ENCODE results near the gene TLR3. TPM values are rescaled to one million over a fixed set of nuclear protein-coding genes. Genes with fewer than 3 reads are reported as not detected.

The TLR3 gene
- polyA plus RNA-seq, 3 donors = 0.09 TPM; not detected in 2

DNA sequence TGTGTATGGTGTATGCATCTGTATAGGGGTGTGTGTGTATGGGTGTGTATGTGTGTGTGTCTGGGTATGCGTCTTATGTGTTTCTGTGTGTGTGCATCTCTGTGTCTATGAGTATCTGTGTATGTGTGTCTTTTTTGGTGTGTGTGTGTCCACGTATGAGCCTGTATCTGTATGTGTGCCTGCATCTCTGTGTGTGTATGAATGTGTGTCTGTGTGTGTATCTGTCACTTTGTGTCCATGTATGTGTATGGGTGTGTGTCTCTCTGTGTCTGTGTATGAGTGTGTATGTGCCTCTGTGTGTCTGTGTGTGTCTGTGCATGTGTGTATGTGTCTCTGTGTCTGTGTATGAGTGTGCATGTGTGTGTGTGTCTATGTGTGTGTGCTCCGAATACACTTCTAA is 59.9 kb downstream of the TLR3 start:
- H4K20me1 ChIP-seq (ENCODE audit: insufficient read depth, low read length) = no peaks in the 10 kb centered on the region
- intact Hi-C loops (cut with micrococcal nuclease) = no loop called here
- TF ChIP-seq, protein P1, sequence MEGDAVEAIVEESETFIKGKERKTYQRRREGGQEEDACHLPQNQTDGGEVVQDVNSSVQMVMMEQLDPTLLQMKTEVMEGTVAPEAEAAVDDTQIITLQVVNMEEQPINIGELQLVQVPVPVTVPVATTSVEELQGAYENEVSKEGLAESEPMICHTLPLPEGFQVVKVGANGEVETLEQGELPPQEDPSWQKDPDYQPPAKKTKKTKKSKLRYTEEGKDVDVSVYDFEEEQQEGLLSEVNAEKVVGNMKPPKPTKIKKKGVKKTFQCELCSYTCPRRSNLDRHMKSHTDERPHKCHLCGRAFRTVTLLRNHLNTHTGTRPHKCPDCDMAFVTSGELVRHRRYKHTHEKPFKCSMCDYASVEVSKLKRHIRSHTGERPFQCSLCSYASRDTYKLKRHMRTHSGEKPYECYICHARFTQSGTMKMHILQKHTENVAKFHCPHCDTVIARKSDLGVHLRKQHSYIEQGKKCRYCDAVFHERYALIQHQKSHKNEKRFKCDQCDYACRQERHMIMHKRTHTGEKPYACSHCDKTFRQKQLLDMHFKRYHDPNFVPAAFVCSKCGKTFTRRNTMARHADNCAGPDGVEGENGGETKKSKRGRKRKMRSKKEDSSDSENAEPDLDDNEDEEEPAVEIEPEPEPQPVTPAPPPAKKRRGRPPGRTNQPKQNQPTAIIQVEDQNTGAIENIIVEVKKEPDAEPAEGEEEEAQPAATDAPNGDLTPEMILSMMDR (IDR thresholded peaks at IDR 0.05) = no peak
- no peak overlapping the region for H3K4me3 ChIP-seq (replicated peaks in 1 of 3; ENCODE audit: low read depth in 2 of 3, low read length in 3 of 3)
- peaks cover 0 to 4% (median 0%) of the 10 kb centered on the region in 7 donors for H3K9me3 Mint-ChIP-seq
- no peak overlapping the region for H3K27ac ChIP-seq (ENCODE audit: low read depth in 1 of 2, low read length in 2 of 2)
- no peak overlapping the region for H3K27ac Mint-ChIP-seq
- WGBS (ENCODE audit: insufficient coverage) = 95% methylated on average over 2 of the region's 3 CpGs
- no peaks in the 10 kb centered on the region for H3K27me3 ChIP-seq (ENCODE audit: control insufficient read depth in 2 of 2, insufficient read depth in 2 of 2, low read length in 2 of 2)
- H3K36me3 Mint-ChIP-seq = no peaks in the 10 kb centered on the region
- H3K4me1 Mint-ChIP-seq = no peaks in the 10 kb centered on the region
- no peak for DNase-seq
- H3K4me3 Mint-ChIP-seq = no peak overlapping the region
- no peak overlapping the region for H3K4me2 ChIP-seq (replicated peaks; ENCODE audit: extremely low read depth, low read length, poor library complexity, severe bottlenecking)
- H3K27me3 Mint-ChIP-seq (ENCODE audit: low read depth in 3 of 3) = peaks cover 0 to 3% (median 3%) of the 10 kb centered on the region in 3 donors
- no peak overlapping the region for H2AFZ ChIP-seq (ENCODE audit: insufficient read depth, low read depth, low read length, poor library complexity, severe bottlenecking)
- H3K79me2 ChIP-seq (ENCODE audit: insufficient read depth, low read length) = no peaks in the 10 kb centered on the region
- H3K4me1 ChIP-seq (ENCODE audit: control insufficient read depth in 1 of 2, insufficient read depth in 2 of 2, low read length in 2 of 2) = no peaks in the 10 kb centered on the region
- no peaks in the 10 kb centered on the region for H3K36me3 ChIP-seq (replicated peaks in 1 of 2; ENCODE audit: control insufficient read depth in 1 of 2, insufficient read depth in 2 of 2, low read length in 2 of 2)
- H3K9ac ChIP-seq (ENCODE audit: insufficient read depth, low read length, poor library complexity, severe bottlenecking) = no peak overlapping the region
- H3K9me3 ChIP-seq (replicated peaks in 1 of 2; ENCODE audit: control insufficient read depth in 1 of 2, insufficient read depth in 1 of 2, low read length in 2 of 2) = peaks cover 0 to 2% of the 10 kb centered on the region in 2 donors

DNA sequence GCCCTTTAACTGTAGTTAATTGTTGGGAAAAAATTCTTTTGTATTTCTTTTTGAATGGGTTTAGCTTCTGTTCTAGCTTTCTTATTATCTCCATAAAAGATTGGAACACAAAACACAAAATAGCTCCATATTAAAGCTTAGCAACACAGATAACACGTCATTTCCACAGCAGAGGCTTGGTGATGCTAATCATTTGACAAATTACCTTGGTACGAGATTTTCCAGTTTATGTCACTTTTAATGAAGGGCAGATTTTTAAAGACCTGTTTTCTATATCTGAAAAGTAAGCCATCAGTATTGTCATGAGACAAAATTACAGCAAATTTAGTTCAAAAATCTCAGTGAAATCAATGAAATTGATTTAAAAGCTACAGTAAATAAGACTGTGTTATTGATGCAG is 63.0 kb downstream of the TLR3 start:
- H2AFZ ChIP-seq (ENCODE audit: insufficient read depth, low read depth, low read length, poor library complexity, severe bottlenecking) = no peak overlapping the region
- TF ChIP-seq, protein P1 (IDR thresholded peaks at IDR 0.05) = no peak
- no peak for DNase-seq
- H3K9me3 Mint-ChIP-seq = no peaks in the 10 kb centered on the region
- H3K9me3 ChIP-seq (replicated peaks in 1 of 2; ENCODE audit: control insufficient read depth in 1 of 2, insufficient read depth in 1 of 2, low read length in 2 of 2) = no peaks in the 10 kb centered on the region
- intact Hi-C loops (cut with micrococcal nuclease) = no loop called here
- H3K9ac ChIP-seq (ENCODE audit: insufficient read depth, low read length, poor library complexity, severe bottlenecking) = no peak overlapping the region
- H3K36me3 Mint-ChIP-seq = no peaks in the 10 kb centered on the region
- no CpG with 5 or more reads among the region's 2 CpGs for whole genome bisulfite sequencing (ENCODE audit: insufficient coverage)
- H3K4me1 Mint-ChIP-seq = no peaks in the 10 kb centered on the region
- peaks cover 2 to 5% (median 3%) of the 10 kb centered on the region in 3 donors for H3K27me3 Mint-ChIP-seq (ENCODE audit: low read depth in 3 of 3)
- H3K27ac Mint-ChIP-seq = no peak overlapping the region
- no peaks in the 10 kb centered on the region for H4K20me1 ChIP-seq (ENCODE audit: insufficient read depth, low read length)
- no peak overlapping the region for H3K4me3 ChIP-seq (replicated peaks in 1 of 3; ENCODE audit: low read depth in 2 of 3, low read length in 3 of 3)
- no peaks in the 10 kb centered on the region for H3K4me1 ChIP-seq (ENCODE audit: control insufficient read depth in 1 of 2, insufficient read depth in 2 of 2, low read length in 2 of 2)
- no peaks in the 10 kb centered on the region for H3K27me3 ChIP-seq (ENCODE audit: control insufficient read depth in 2 of 2, insufficient read depth in 2 of 2, low read length in 2 of 2)
- H3K79me2 ChIP-seq (ENCODE audit: insufficient read depth, low read length) = no peaks in the 10 kb centered on the region
- H3K36me3 ChIP-seq (replicated peaks in 1 of 2; ENCODE audit: control insufficient read depth in 1 of 2, insufficient read depth in 2 of 2, low read length in 2 of 2) = no peaks in the 10 kb centered on the region
- no peak overlapping the region for H3K4me2 ChIP-seq (replicated peaks; ENCODE audit: extremely low read depth, low read length, poor library complexity, severe bottlenecking)
- H3K4me3 Mint-ChIP-seq = no peak overlapping the region
- no peak overlapping the region for H3K27ac ChIP-seq (ENCODE audit: low read depth in 1 of 2, low read length in 2 of 2)
